Activated CD4-positive, alpha-beta T cell treated with anti-CD3 and anti-CD28 coated beads, Interleukin-2, amount 50 U/mL, for 4 hours (primary cell): ENCODE measurements around the gene CEP72.

Source experiments
- DNase-seq, 2 experiments: peaks; one replicate each; pipeline ENCODE4 v3.0.0-alpha.2; 2020

Gene CEP72

DNA sequence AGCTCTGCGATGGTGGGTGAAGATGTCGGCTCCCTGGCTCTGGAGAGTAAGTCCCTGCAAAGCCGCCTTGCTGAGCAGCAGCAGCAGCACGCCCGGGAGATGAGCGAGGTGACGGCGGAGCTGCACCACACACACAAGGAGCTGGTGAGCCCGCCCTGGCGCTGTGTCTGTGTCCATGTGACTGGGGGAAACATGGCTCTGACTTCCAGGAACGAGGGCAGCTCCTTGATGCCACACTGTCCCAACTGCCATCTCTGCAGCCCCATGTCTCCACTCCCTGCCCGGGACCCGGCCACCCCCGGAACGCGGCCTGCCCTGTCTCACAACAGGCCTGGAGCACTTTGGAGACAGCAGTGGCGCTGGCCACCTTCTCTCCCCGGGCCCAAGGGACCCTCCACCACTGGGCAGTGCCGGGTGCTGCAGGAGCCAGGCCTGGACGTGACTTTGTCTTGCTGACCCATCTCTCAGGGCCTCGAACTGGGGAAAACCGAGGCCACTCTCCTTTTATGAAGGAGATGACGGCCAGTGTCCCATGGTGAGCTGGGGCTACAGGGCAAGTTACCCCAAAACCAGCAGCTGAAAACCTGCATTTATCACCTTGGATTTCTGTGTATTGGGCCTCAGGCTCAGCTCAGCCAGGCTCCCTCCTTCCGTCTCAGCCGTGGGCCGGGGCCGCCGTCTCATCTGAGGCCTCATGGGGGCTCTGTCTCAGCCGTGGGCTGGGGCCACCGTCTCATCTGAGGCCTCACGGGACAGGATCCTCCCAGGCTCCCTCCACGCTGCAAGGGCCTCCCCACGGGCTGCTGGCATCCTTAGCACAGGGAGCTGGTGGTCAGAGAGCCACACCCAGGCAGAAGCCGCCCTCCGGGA, 28.6 kb downstream of the CEP72 start:
- DNase-seq = no peak

DNA sequence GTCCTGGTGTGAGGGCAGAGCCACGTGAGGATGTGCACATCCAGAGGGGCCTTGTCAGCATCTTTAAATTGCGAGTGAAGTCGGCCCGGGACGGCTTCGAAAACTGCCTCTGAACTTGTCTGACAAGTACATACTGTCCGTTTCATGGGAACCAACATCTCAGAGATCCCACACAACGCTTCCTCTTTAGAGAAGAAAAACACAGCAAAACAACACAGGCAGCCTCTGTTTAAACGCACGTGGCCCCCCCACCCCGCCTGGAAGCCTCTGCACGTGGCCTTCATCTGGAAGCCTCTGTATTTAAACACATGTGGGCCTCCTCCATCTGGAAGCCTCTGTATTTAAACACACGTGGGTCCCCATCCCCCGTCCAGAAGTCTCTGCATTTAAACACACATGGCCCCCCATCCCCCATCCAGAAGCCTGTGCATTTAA, 29.2 kb downstream of the CEP72 start:
- DNase-seq = no peak

DNA sequence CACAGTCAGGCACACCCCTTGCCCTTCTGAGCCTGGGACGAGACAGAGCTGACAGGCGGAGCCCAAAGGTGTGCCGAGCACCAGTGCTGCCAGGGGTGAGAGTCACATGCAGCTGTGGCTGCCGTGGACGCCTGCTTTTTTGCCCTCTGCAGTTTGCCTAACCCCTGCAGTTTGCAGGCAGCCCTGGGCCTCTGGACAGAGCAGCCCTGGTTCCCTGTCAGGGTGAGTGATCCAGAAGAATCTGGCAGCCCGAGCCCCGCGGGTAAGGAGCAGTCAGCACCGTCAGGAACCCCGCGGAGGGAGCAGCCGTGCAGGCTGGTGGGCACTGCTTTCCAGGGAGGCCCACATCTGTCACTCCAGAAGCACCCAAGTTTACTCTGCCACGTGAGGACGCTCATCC, 30.3 kb downstream of the CEP72 start:
- no peak for DNase-seq

GRCh38 chr5:643351-643801, 31.2 kb downstream of the CEP72 start:
- DNase-seq = no peak

DNA sequence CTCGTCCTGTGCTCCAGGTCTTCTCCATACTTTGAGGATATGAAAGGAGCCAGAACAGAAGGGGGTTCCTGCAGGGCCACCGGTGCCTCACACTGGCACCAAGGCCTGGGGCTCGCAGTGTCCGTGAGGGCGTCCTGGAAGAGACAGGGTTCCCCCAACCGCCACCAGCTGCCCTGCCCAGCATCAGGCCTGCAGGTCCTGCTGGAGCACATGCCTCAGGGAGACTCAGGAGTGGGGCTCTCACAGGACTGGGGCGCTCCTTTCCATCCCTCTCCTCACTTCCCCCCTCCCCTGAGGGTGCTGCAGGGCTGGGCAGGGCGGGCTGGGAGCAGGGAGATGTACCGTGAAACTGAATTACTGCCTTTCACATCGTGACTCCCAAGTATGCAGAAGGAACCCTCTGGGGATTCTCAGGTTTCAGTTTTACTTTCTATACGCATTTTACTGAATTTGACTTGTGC, 31.7 kb downstream of the CEP72 start:
- no peak for DNase-seq

- DNase-seq = no peak
Observed at GRCh38 chr5:644509-644908, 32.4 kb downstream of the CEP72 start.

GRCh38 chr5:644971-645370, 32.8 kb downstream of the CEP72 start:
- no peak for DNase-seq

- DNase-seq = no peak
Observed at GRCh38 chr5:645421-645820, 33.3 kb downstream of the CEP72 start.

GRCh38 chr5:646396-647201, 34.5 kb downstream of the CEP72 start:
- no peak for DNase-seq

DNA sequence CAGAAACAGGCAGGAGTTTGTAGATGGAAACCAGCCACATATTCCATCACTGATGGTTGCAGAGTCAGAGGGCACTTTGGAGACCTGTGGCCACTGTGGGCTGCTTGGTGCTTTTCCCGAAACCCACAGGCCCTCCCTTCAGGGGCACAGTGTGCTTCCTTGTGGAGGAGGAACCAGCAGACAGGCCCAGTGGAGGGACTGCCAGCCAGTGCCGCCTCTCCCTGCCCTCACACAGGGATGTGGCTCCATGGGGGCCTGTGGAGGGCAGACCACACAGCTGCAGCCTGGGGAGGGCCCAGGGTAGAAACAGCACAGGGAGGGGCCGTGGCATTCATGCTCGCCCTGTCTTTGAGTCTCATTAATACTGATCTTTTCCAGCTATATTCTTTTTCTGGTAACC, 35.2 kb downstream of the CEP72 start:
- no peak for DNase-seq

DNA sequence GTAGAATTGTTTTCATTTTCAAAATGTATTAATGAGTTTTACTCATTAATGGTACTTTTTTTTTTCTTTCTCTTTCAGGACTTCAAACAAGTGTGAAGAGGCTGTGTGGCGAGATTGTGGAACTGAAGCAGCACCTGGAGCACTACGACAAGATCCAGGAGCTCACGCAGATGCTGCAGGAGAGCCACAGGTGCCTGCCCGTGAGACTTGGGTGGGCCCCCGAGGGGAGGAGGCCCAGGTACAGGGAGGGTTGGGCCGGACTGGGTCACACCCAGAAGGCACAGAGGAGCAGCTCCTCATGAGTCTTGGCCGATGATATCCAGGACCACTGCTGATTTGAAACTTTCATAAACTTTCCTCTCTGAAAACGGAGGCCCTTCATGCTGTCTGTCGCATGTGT, 35.6 kb downstream of the CEP72 start:
- DNase-seq = no peak

DNA sequence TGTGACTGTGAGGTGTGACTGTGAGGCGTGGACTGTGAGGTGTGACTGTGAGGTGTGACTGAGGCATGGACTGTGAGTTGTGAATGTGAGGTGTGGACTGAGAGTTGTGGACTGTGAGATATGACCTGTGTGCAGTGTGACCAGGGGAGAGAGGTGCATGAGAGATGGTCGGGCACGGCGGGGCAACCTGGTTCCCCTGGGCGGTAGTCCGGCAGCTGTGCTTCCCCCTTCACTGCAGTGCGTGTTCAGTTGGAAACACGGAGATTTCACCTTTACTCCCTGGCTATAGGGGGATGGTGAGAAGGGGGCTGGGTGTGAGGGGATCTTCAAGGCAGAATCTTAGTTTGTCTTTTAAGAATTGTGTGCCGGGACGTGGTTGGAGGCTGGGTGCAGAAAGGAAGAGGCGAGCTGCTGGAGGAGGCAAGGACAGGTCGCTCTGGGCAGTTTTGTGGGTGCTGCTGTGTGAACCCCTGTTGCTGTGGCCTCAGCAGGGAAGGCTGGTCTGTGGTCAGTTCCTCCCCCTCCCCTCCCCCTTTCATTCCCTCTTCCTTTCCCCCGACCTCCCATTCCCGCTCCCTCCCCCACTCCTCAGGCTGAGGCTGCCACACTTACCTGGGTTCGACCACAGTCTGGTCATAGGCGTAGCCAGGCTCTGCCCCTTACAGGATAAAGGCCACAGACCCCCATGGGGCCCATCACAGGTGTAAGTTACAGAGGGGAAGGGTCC, 39.3 kb downstream of the CEP72 start:
- DNase-seq = no peak

DNA sequence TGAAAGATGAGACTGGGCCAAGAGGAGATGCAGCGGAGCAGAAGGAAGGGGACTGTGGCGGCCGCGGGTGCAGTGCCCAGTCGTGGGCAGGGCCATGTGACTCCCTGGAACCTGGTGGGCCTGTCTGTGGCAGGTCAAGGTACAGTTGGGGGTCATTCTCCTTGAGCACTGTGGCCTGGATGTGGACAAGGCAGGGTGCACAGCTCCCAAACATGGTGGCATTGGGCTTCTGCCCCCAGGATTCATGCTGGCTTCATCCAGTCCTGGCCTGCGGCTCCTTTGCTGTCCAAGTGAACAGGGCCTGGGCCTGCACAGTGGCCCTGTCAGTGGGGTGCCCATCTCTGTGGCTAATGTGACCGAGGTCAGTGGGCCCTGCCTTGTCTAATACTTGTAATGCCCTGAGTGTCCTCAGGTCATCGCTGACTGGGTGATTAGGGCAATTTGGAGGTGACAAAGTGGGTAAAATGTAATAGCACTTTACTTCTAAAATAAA, 39.9 kb downstream of the CEP72 start:
- no peak for DNase-seq

DNA sequence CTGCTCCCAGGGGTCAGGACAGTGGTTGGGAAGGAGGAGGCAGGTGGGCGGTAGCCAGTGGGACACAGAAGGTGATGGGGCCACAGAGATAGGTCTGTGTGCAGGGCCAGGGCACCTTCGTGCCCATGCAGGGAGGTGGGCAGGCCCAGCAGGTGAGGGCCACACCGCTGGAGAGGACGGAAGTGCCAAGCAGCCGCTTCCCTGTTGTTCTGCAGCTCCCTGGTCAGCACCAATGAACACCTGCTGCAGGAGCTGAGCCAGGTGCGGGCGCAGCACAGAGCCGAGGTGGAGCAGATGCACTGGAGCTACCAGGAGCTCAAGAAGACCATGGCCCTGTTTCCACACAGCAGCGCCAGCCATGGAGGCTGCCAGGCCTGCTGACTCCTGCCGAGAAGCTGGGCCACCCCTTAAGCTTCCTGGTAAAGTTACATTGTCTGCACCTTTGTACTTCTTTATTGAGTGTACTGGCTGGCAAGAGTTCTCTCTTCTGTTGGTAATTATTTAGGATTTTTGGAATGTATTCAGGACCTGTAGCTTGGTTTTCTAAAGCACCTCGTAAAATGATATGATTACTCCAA, 40.7 kb downstream of the CEP72 start:
- DNase-seq = no peak

DNA sequence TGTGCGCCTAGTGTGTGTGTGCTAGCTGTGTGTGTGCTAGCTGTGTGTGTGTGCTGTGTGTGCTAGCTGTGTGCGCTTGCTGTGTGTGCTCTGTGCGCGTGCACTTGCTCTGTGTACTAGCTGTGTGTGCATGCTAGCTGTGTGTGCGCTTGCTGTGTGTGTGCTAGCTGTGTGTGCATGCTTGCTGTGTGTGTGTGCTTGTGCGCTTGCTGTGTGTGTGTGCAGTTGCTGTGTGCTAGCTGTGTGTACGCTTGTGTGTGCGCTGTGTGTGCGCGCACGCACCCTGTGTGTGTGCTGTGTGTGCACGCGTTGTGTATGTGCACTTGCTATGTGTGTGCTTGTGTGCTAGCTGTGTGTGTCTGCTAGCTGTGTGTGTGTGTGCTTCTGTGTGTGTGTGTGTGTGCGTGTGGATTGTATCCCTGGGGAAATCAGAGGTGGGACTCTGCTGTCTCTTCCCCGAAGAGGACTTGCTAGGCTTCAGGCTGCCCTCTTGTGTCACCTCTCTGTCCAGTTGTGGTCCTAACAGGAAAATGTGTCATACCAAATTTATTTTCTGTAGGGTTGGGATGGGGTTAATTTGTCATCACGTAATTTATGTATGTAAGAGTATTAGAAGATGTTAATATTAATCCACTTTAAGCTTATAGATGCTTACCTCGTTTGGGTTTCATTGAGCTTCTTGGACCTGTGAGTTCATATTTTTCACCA, 42.1 kb downstream of the CEP72 start:
- DNase-seq = no peak

DNA sequence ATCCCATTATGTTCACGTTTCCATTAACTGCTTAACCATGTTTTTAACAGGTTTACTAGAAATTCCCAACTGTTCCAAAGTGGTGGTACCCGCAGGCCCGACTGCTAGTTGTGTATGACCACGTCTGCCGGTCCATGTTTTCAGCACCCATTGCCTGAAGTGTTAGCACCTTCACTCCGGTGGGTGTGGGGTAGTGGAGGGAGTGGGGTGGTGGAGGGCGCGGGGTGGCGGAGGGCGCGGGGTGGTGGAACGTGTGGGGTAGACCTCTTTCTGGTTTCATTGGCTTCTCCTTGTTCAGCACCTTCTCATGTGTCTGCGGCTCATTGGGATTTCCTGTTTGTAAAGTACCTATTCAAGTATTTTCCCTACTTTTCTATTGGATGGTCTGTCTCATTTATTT, 43.3 kb downstream of the CEP72 start:
- DNase-seq = no peak

GRCh38 chr5:657570-657969, 45.4 kb downstream of the CEP72 start:
- no peak for DNase-seq

DNA sequence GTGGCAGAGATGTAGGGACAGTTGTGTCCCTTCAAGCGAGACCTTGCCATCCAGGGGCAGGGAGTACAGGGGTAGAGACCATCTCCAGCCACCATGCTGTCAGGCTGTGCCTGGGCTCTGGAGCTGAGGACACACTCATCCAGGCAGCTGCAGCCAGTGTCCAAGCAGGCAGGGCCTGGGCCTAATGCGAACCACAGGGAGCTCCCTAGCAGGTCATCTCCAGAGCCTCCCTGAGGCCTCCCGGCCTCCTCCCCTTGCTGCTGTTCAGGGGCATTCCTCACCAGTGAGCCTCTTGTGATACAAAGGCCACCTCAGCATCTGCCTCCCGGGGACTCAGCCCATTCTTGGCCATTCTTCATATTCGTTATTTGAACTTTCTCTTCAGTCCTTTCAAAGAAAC, 46.0 kb downstream of the CEP72 start:
- no peak for DNase-seq

- DNase-seq = no peak
Observed at GRCh38 chr5:659496-660263, 47.5 kb downstream of the CEP72 start.

- no peak for DNase-seq
Observed at GRCh38 chr5:660491-661030, 48.4 kb downstream of the CEP72 start.
